NCI-H2171 treated with DMSO at 0.1 percent for 48 hours (cell line): Measurements from ENCODE around the gene TWF1.
A peak's percentile ranks its signal among the peaks of the same experiment; 100 is the strongest.
"Not testable (repeated sequence)": the region's sequence is repeated elsewhere in the genome, so short reads cannot be mapped to it uniquely, and the experiment has no call there.

Source experiments
- DNase-seq: peaks from one replicate; lab custom pipeline; 2025; lab: John Stamatoyannopoulos, UW

TWF1 gene

GRCh38 chr12:43805149-43805859, 813 bp downstream of the TWF1 start:
- DNase-seq = peak; percentile 67

GRCh38 chr12:43797561-43798217, 8.4 kb downstream of the TWF1 start:
- no peak for DNase-seq

- no peak for DNase-seq
These were observed 10.3 kb downstream of the TWF1 start for GRCh38 chr12:43795716-43796280.

GRCh38 chr12:43789941-43790340, 16.2 kb downstream of the TWF1 start:
- DNase-seq = no peak

GRCh38 chr12:43786899-43787693, 19.0 kb downstream of the TWF1 start:
- DNase-seq = no peak

GRCh38 chr12:43776498-43776897, 29.6 kb downstream of the TWF1 start:
- DNase-seq = peak; percentile 29

- no peak for DNase-seq
These were observed 39.8 kb downstream of the TWF1 start for GRCh38 chr12:43766291-43766690.

- no peak for DNase-seq
These were observed 41.6 kb downstream of the TWF1 start for GRCh38 chr12:43764528-43764927.

- no peak for DNase-seq
These were observed 42.3 kb downstream of the TWF1 start for GRCh38 chr12:43763769-43764168.

GRCh38 chr12:43762596-43762995, 43.5 kb downstream of the TWF1 start:
- no peak for DNase-seq

- DNase-seq = no peak
These were observed 44.6 kb downstream of the TWF1 start for GRCh38 chr12:43761500-43761899.

- no peak for DNase-seq
These were observed 45.7 kb downstream of the TWF1 start for GRCh38 chr12:43760396-43760795.

- DNase-seq = no peak
These were observed 47.2 kb downstream of the TWF1 start, which contains the start of the genes IRAK4 and PUS7L for GRCh38 chr12:43758728-43759563. TSS of gene IRAK4 (plus strand) at chr12:43758951. CDS start at chr12:43768112, 9,161 bp downstream. TSS of gene PUS7L (minus strand) at chr12:43758790. CDS start at chr12:43755245, 3,545 bp downstream.

GRCh38 chr12:43758247-43758727, 47.8 kb downstream of the TWF1 start:
- no peak for DNase-seq

GRCh38 chr12:43754015-43754414, 52.1 kb downstream of the TWF1 start:
- no peak for DNase-seq

- DNase-seq = not testable (repeated sequence)
These were observed 54.8 kb downstream of the TWF1 start for GRCh38 chr12:43751360-43751759.

- no peak for DNase-seq
These were observed 55.3 kb downstream of the TWF1 start for GRCh38 chr12:43750814-43751213.

GRCh38 chr12:43749016-43749415, 57.1 kb downstream of the TWF1 start:
- DNase-seq = no peak

- DNase-seq = no peak
These were observed 61.3 kb downstream of the TWF1 start for GRCh38 chr12:43744826-43745225.
